Testis (tissue), 3 donors: ENCODE measurements around the gene DENND2D. TPM values are rescaled to one million over a fixed set of nuclear protein-coding genes. Genes with fewer than 3 reads are reported as not detected.

Source experiments
- DNase-seq: peaks from one replicate; pipeline ENCODE4 v3.0.0-alpha.2; 2019
- H3K27ac ChIP-seq, 2 donors: fragments of 200-600 bp; sonication (generic); one replicate each; pipeline ENCODE4 v1.5.1; 2019
- H3K27me3 ChIP-seq: fragments of 200-600 bp; sonication (generic); one replicate; pipeline ENCODE4 v1.5.1; 2019
- H3K36me3 ChIP-seq: fragments of 200-600 bp; sonication (generic); one replicate; pipeline ENCODE4 v1.5.1; 2017; ENCODE audit warnings: low read depth; ENCODE audit errors: missing control alignments
- H3K4me1 ChIP-seq: fragments of 200-600 bp; sonication (generic); one replicate; pipeline ENCODE4 v1.5.1; 2019
- H3K4me3 ChIP-seq, 2 donors: fragments of 200-600 bp; sonication (generic); one replicate each; pipeline ENCODE4 v1.5.1; 2017 to 2019
- H3K9me3 ChIP-seq: fragments of 200-600 bp; sonication (generic); one replicate; pipeline ENCODE4 v1.5.1; 2017
- POLR2A ChIP-seq: fragments of 450-650 bp; IDR thresholded peaks from one replicate; pipeline ENCODE4 v1.6.1; 2017; ENCODE audit warnings: antibody characterized with exemption, mild to moderate bottlenecking, moderate library complexity
- WGBS, 2 donors: methylation state at CpG; one replicate each; pipeline ENCODE4 v1.1.5; 2018; 5-methylcytosine and 5-hydroxymethylcytosine counted together
- intact Hi-C: fragments of 100-400 bp; cut with DNase I; formaldehyde crosslinking; loops from one replicate; pipeline ENCODE4 v1.15.1; 2023; ENCODE audit warnings: low total_unique reads
- polyA plus RNA-seq: library from polyadenylated mRNA; stranded (reverse); fragments of 350-450 nt; fragmentation: Illumina TruSeq; extraction: RNeasy Lipid Tissue Mini Kit (QIAGEN cat#74804); gene quantifications from one replicate; pipeline ENCODE4 v1.2.3, GENCODE V29; 2014; ENCODE audit warnings: low read depth, low replicate concordance; ENCODE audit not compliant: insufficient read depth
- total RNA-seq, 2 donors: library from RNA; depleted of rRNA; stranded (reverse); fragments of >200 nt; gene quantifications; one replicate each; pipeline ENCODE4 v1.2.3, GENCODE V29; 2016
- TF ChIP-seq, protein P1 (sequence below), 3 experiments: fragments of 450-650 bp in 2 of 3; fragments of 200-600 bp in 1 of 3; sonication (generic) in 1 of 3; IDR thresholded peaks; one replicate each; pipeline ENCODE4 v1.5.1; 2016 to 2019; ENCODE audit warnings: antibody characterized with exemption in 3 of 3, mild to moderate bottlenecking in 2 of 3, moderate library complexity in 1 of 3

Gene DENND2D
- total and polyA plus RNA-seq, 3 donors from 2014 or later = 21.2 to 38.8 (median 22.9) TPM

DNA sequence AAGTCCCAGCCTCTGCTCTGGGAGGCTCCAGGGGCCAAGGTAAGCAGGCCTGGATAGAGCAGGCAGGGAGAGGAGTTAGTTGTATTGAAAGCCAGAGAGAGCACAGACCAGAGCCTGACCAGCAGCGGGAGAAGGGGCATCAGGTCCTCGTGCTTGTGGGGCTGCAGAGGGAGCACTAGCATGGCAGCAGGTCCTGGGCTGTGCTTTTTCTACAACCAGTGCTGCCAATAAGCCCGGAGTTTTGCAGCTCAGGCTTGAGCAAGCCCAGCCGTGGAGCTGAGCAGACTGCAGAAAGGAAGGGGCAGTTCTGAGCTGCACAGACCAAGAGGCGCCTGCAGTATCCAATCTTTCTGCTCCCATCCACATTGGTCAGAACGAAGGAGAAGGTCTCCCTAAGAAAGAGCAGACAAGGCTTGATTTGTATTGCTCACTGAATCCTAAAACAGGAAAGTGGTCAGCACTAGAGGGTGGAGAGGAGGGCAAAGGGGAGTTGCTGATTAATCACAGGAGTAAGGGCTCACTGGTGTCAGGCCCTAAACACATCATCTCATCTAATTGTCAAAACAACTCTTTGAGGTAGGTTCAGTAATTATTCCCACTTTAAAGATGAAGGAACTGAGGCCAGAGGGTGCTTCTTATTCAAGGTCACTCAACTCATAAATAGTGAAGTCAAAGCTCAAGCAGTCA lies 2.7 kb downstream of the DENND2D start:
- TF ChIP-seq, protein P1, sequence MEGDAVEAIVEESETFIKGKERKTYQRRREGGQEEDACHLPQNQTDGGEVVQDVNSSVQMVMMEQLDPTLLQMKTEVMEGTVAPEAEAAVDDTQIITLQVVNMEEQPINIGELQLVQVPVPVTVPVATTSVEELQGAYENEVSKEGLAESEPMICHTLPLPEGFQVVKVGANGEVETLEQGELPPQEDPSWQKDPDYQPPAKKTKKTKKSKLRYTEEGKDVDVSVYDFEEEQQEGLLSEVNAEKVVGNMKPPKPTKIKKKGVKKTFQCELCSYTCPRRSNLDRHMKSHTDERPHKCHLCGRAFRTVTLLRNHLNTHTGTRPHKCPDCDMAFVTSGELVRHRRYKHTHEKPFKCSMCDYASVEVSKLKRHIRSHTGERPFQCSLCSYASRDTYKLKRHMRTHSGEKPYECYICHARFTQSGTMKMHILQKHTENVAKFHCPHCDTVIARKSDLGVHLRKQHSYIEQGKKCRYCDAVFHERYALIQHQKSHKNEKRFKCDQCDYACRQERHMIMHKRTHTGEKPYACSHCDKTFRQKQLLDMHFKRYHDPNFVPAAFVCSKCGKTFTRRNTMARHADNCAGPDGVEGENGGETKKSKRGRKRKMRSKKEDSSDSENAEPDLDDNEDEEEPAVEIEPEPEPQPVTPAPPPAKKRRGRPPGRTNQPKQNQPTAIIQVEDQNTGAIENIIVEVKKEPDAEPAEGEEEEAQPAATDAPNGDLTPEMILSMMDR (IDR thresholded peaks at IDR 0.05) = no peak
- no peak for TF ChIP-seq POLR2A
- WGBS, 2 donors = 72 to 86% methylated on average over 3 to 6 of the region's 6 CpGs
- no peaks in the 10 kb centered on the region for H3K27me3 ChIP-seq
- H3K4me1 ChIP-seq = peaks cover 12% of the 10 kb centered on the region
- H3K27ac ChIP-seq = no peak overlapping the region
- intact Hi-C loops = no loop called here
- H3K36me3 ChIP-seq = no peaks in the 10 kb centered on the region
- no peaks in the 10 kb centered on the region for H3K9me3 ChIP-seq
- H3K4me3 ChIP-seq = no peak overlapping the region
- no peak for DNase-seq

DNA sequence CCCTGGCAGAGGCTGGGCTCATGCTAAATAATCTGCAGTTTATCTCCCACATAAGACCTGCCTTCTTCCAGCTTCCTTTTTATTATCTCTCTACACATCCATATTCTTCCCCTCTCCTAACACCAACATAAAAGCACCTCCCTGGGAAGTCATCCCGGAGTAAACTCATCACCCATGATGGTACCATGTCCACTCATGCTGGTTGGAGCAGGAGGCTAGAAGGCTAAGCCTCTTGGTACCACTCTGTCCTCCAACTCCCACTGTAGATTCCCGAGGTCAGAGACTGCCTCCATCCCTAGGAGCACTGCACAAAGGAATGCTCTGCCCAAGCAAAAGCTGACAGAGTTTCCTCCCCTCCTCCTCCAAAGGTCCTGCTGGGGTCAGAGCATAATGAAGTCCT lies 4.2 kb downstream of the DENND2D start:
- Histone ChIP-seq H3K27ac (no peak overlapping the region), H3K4me1 (peaks cover 14% of the 10 kb centered on the region), H3K9me3 (no peaks in the 10 kb centered on the region), H3K4me3 (no peak overlapping the region), H3K27me3 (no peaks in the 10 kb centered on the region), H3K36me3 (no peaks in the 10 kb centered on the region)
- intact Hi-C loops = no loop called here
- no peak for TF ChIP-seq POLR2A
- TF ChIP-seq, protein P1 (IDR thresholded peaks at IDR 0.05) = no peak
- 82 to 89% methylated on average over 2 of the region's 2 CpGs for WGBS, 2 donors
- DNase-seq = no peak

DNA sequence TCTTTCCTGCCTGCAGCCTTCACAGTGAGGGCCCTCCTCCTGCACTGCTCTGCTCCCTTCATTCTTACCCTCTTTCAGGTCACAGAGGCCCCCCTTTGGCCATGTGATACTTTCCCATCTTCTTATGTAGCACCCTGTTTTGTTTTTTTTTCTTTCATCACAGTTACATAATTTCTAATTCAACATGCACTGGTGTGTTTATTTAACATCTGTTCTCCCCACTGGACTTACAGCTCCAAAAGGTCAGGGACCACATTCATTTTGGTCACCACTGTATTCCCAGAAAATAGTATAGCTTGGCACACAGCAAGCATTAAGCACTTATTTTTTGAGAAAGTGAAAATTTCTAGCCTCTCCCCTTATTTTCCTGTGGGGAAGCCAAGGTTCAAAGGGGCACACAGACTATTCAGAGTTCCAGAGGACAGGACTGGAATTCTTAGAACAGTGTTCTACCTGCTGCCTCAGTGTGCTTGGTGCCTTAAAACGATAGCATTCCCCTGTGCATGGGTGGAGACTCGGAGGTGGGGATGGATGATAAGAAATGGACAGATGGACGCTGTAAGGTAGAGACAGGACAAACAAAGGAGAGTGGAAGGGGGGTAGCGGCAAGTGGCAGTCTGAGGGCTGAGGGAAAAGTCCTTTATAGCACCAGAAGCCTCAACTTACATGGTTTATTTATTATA lies 5.3 kb downstream of the DENND2D start:
- Histone ChIP-seq H3K4me1 (peaks cover 14% of the 10 kb centered on the region), H3K9me3 (no peaks in the 10 kb centered on the region), H3K27ac (no peak overlapping the region), H3K36me3 (no peaks in the 10 kb centered on the region), H3K4me3 (no peak overlapping the region), H3K27me3 (no peaks in the 10 kb centered on the region)
- TF ChIP-seq POLR2A = no peak
- TF ChIP-seq, protein P1 (IDR thresholded peaks at IDR 0.05) = no peak
- DNase-seq = no peak
- intact Hi-C loops = no loop called here
- 71 to 75% methylated on average over 4 of the region's 4 CpGs for WGBS, 2 donors

DNA sequence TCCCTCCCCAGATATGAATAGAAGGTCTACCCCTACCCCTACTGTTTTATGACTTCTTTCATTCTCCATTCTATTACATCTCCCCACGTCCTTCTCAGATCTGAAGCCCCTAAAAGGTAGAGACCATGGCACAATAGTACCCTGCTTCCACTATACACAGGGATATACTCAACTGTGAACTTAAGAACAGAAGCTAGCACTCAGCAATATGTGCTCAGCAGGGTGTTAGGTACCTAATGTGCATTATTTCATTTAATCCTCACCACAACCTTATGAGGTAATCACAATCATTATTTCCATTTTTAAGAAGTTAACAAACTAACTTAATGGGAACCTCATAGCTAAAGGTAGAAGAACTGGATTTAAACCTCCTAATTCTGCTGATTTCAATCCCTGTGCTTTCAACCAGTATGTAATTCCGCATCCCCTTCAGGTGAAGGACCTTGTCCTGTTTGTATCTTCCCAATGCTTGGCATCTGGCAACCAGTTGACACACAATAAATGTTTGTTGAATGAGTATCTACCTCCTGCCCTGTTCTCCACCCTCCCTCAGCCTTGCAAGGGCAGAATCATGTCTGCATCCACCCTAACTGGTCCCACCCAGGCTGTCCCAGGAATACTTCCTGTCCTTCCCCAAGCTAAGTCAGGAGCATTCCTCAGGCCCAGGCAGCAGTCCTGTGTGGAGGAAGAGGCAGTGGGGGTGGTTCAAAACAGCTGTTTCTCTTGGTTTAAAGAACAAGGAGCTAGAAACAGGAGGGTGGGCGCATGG lies 6.5 kb downstream of the DENND2D start:
- no peaks in the 10 kb centered on the region for H3K9me3 ChIP-seq
- intact Hi-C loops = no loop called here
- WGBS, 2 donors = 90 to 96% methylated on average over 3 of the region's 3 CpGs
- TF ChIP-seq POLR2A = no peak
- H3K4me1 ChIP-seq = peaks cover 14% of the 10 kb centered on the region
- no peaks in the 10 kb centered on the region for H3K27me3 ChIP-seq
- H3K27ac ChIP-seq = no peak overlapping the region
- no peak overlapping the region for H3K4me3 ChIP-seq
- no peak for DNase-seq
- H3K36me3 ChIP-seq = no peaks in the 10 kb centered on the region
